Mesodermal cell (in vitro differentiated cells): ENCODE measurements around the gene ACADM. TPM values are rescaled to one million over a fixed set of nuclear protein-coding genes. Genes with fewer than 3 reads are reported as not detected.
"Not testable (repeated sequence)": the region's sequence is repeated elsewhere in the genome, so short reads cannot be mapped to it uniquely, and the experiment has no call there.

Source experiments
- H3K27ac ChIP-seq: 2 replicates; pipeline ENCODE4 v1.7.0; 2013; ENCODE audit warnings: mild to moderate bottlenecking, low read depth, low read length, moderate library complexity; ENCODE audit not compliant: severe bottlenecking
- H3K36me3 ChIP-seq: 2 replicates; pipeline ENCODE4 v1.7.1; 2013; ENCODE audit warnings: mild to moderate bottlenecking, low read length, moderate library complexity; ENCODE audit not compliant: control insufficient read depth, insufficient read depth
- H3K4me1 ChIP-seq: one replicate; pipeline ENCODE4 v1.7.1; 2013; ENCODE audit warnings: mild to moderate bottlenecking, low read length; ENCODE audit not compliant: insufficient read depth, control insufficient read depth, poor library complexity, severe bottlenecking
- H3K4me3 ChIP-seq: 2 replicates; pipeline ENCODE4 v1.7.0; 2013; ENCODE audit warnings: low read length, control low read depth, mild to moderate bottlenecking; ENCODE audit not compliant: insufficient read depth, poor library complexity, severe bottlenecking; ENCODE audit errors: extremely low read depth
- H3K9me3 ChIP-seq: 2 replicates; pipeline ENCODE4 v1.7.1; 2013; ENCODE audit warnings: mild to moderate bottlenecking, low read length, moderate library complexity; ENCODE audit not compliant: control insufficient read depth
- WGBS, 2 experiments: methylation state at CpG; one replicate each; pipeline ENCODE4 v1.1.5; 2013; ENCODE audit warnings: missing lambda C conversion rate in 2 of 2; ENCODE audit not compliant: insufficient coverage in 2 of 2; 5-methylcytosine and 5-hydroxymethylcytosine counted together
- polyA plus RNA-seq, 2 experiments: library from polyadenylated mRNA; stranded (reverse); fragments of 50-300 nt; gene quantifications; one replicate each; pipeline ENCODE4 v1.2.3, GENCODE V29; 2013

ACADM gene
- 31.3 TPM for polyA plus RNA-seq (2013, experiment 1 of 2)
- polyA plus RNA-seq (2013, experiment 2 of 2): 39.8 TPM

DNA sequence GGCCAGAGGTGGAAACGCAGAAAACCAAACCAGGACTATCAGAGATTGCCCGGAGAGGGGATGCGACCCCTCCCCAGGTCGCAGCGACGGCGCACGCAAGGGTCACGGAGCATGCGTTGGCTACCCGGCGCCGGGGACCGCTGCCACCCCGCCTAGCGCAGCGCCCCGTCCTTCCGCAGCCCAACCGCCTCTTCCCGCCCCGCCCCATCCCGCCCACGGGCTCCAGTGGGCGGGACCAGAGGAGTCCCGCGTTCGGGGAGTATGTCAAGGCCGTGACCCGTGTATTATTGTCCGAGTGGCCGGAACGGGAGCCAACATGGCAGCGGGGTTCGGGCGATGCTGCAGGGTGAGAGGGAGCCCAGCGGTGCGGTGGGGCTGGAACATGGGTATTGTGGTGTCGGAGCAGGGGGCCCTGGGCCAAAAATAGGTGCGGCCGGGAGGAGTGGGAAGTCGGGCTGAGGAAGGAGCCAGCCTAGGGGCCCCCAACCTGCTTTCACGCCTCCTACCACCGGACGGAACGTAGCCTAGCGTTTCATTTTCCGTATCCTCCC, at the start of gene ACADM:
Gene ACADM (plus strand): TSS at position 238 of the 551 bp plus-strand sequence. CDS start 79 bp downstream, at position 317.
- H3K4me1 ChIP-seq: no peaks in the 10 kb centered on the region
- WGBS, 2 experiments: 0 to 1% methylated on average over 24 to 43 of the region's 48 CpGs
- peak within 1 kb of the TSS; percentile 75 for H3K4me3 ChIP-seq
- no peaks in the 10 kb centered on the region for H3K36me3 ChIP-seq
- H3K27ac ChIP-seq: peak within 1 kb of the TSS; percentile 81
- H3K9me3 ChIP-seq: no peaks in the 10 kb centered on the region

DNA sequence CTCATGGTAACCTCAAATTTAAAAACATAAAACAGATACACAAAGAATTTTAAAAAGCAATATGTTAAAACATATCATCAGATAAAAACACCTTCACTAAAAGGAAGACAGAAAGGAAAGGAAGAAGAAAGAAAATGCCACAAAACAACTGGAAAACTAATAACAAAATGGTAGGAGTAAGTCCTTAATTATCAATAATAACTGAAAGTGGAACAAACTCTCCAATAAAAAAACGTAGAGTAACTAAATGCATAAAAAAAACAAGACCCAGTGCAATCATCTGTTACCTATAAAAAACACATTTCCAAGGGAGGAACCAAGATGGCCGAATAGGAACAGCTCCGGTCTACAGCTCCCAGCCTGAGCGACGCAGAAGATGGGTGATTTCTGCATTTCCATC, 47.1 kb upstream of the ACADM start:
- no peak overlapping the region for H3K4me3 ChIP-seq
- H3K9me3 ChIP-seq: no peaks in the 10 kb centered on the region
- peaks cover 5% of the 10 kb centered on the region for H3K4me1 ChIP-seq
- WGBS, 2 experiments: no CpG with 5 or more reads among the region's 5 CpGs
- no peak overlapping the region for H3K27ac ChIP-seq
- no peaks in the 10 kb centered on the region for H3K36me3 ChIP-seq

DNA sequence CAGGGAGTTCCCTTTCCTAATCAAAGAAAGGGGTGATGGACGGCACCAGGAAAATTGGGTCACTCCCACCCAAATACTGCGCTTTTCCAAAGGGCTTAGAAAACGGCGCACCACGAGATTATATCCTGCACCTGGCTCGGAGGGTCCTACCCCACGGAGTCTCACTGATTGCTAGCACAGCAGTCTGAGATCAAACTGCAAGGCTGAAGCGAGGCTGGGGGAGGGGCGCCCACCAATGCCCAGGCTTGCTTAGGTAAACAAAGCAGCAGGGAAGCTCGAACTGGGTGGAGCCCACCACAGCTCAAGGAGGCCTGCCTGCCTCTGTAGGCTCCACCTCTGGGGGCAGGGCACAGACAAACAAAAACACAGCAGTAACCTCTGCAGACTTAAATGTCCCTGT, 46.5 kb upstream of the ACADM start:
- H3K4me3 ChIP-seq, H3K4me1 ChIP-seq, H3K27ac ChIP-seq, H3K9me3 ChIP-seq, H3K36me3 ChIP-seq: not testable (repeated sequence)
- 26 to 61% methylated on average over 7 of the region's 10 CpGs for WGBS, 2 experiments

DNA sequence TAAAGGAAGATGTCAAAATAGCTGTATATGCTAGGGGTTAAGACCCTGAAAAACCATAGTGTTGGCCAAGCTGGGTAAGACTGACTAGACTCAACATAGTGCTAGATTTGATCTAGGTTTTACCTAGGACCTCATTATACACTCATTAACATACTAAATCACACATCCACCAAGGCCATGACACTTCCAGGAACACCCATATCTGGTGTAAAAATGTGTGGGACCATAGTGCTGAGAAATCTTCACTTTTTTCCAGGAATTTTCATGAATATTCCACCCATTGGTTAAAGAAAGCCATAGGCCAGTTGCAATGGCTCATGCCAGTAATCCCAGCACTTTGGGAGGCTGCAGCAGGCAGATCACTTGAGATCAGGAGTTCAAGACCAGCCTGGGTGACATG, 34.0 kb upstream of the ACADM start:
- Histone ChIP-seq H3K4me1 (no peaks in the 10 kb centered on the region), H3K27ac (no peak overlapping the region), H3K4me3 (no peak overlapping the region), H3K9me3 (no peaks in the 10 kb centered on the region), H3K36me3 (no peaks in the 10 kb centered on the region)

DNA sequence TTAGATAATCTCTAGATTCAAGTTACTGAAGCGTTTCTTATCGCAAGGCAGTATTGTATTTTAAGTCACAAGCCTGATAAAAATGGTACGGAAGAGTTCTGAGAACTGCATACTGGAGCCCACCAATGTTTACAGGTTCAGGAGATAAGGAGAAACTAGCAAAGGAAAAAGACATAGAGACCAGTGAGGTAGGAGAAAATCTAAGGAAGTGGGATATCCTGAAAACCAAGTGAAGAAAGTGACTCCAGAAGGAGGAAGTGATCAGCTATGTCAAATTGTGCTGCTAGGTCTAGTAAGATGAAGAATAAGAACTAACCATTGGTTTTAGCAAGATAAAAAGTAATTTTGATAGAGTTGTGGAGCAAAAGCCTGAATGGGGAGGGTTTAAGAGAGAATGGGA, 31.0 kb upstream of the ACADM start:
- Histone ChIP-seq H3K4me3 (no peak overlapping the region), H3K36me3 (no peaks in the 10 kb centered on the region), H3K27ac (no peak overlapping the region), H3K4me1 (no peaks in the 10 kb centered on the region), H3K9me3 (no peaks in the 10 kb centered on the region)
- 73 to 83% methylated on average over 1 of the region's 3 CpGs for WGBS, 2 experiments

DNA sequence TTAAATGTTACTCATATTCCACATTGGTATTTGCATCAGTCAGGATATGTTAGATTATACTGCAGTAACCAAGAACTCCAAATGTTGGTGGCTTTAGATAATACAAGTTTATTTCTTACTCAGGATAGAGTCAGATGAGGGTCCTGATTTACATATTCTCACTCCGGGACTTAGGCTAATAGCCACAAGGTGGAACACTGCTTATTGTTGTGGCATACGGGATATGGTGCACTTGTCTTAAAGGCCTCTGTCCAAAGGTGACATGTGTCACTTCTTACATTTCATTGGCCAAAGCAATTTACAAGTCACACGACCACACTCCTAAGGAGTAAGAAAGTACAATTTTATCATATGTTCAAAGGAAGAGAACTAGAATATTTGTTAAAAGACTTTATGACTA, 28.5 kb upstream of the ACADM start:
- WGBS, 2 experiments: 60 to 80% methylated on average over 1 of the region's 3 CpGs
- H3K9me3 ChIP-seq: no peaks in the 10 kb centered on the region

DNA sequence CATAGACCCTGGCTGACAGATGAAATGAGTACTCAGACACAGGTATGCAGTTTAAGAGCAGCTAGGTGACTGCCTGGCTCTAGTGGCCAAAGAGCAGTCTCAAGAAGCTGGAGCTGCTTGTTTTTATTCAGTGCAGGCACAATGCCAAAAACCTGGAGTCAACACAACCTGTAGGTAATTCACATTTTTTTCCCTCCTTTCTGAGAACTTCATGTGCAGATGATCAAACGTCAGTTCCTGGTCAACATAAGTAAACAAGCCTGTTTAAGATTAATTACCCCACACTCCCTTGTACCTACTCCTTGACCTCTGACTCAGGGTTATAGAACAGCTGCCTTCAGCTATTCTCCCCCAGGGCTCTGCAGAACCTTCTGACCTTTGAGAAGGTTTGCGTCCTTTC, 17.3 kb upstream of the ACADM start:
- Histone ChIP-seq H3K4me3 (no peak overlapping the region), H3K36me3 (no peaks in the 10 kb centered on the region), H3K9me3 (no peaks in the 10 kb centered on the region), H3K27ac (no peak overlapping the region), H3K4me1 (no peaks in the 10 kb centered on the region)
- 71 to 93% methylated on average over 1 of the region's 2 CpGs for WGBS, 2 experiments

More for the DNA sequence above, 28.5 kb upstream of the ACADM start:
- Histone ChIP-seq H3K36me3 (no peaks in the 10 kb centered on the region), H3K4me3 (no peak overlapping the region), H3K27ac (no peak overlapping the region), H3K4me1 (no peaks in the 10 kb centered on the region)

DNA sequence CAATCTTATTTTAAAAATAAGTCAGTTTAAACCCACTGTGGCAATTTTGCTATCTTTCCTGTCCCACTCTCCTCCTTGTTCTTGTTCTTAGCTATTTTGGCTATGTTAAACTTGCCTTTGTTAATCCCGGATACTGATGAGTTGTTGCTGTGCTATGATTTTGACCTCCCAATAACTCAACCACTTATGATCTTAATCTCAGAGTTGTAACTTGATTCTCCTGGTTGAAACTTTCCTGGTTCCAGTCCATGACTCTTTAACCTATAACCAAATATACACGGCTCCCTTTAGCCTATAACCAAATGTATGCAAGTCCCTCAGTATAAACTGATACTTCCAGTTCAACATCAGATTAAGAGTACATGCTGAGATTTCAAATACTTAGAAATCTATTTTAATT, 15.6 kb upstream of the ACADM start:
- H3K9me3 ChIP-seq: no peaks in the 10 kb centered on the region
- H3K4me3 ChIP-seq: no peak overlapping the region
- H3K4me1 ChIP-seq: no peaks in the 10 kb centered on the region
- H3K36me3 ChIP-seq: no peaks in the 10 kb centered on the region
- H3K27ac ChIP-seq: no peak overlapping the region
- WGBS, 2 experiments: 88% methylated on average over 1 of the region's 2 CpGs; no CpG with 5 or more reads in 1 of the 2 experiments

DNA sequence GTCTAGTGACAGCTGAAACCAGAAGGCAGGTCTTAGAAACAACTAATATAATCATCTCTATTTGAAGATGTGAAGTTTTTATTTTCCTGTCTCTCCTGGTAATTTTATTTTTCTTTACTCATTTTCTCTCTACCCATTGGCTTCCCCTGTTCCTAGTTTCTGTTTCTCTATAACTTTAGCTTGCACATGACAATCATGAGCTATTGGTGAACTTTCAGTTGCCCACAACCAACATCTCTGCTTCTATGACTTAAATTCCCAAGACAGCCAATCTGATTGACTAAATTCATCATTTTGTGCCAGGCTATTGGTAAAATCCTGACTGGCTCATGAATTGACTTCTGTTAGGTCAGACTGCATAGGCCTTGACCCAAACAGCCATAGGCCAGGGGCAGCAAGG, 13.7 kb upstream of the ACADM start:
- Histone ChIP-seq H3K9me3 (no peaks in the 10 kb centered on the region), H3K4me3 (no peak overlapping the region), H3K27ac (no peak overlapping the region), H3K36me3 (no peaks in the 10 kb centered on the region), H3K4me1 (no peaks in the 10 kb centered on the region)

DNA sequence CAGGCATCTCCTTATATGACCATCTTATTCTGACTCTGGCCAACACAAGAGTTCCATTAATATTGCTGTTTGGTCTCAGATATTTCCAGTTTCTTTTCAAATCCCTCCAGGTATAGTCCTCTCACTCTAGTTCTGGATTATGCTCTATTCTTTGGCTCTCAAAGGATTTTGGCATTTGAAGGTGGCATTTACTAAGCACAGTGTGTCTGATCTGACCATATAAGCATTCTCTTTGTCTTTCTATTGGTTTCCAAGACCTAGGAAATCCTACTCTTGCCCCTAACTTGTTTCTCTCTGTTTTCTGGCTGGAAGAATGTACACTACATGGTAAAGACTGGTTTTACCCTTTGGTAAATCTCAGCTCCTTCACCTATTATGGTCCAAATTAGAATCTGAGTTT, 12.7 kb upstream of the ACADM start:
- Histone ChIP-seq H3K27ac (no peak overlapping the region), H3K9me3 (no peaks in the 10 kb centered on the region), H3K4me3 (no peak overlapping the region), H3K4me1 (no peaks in the 10 kb centered on the region), H3K36me3 (no peaks in the 10 kb centered on the region)

DNA sequence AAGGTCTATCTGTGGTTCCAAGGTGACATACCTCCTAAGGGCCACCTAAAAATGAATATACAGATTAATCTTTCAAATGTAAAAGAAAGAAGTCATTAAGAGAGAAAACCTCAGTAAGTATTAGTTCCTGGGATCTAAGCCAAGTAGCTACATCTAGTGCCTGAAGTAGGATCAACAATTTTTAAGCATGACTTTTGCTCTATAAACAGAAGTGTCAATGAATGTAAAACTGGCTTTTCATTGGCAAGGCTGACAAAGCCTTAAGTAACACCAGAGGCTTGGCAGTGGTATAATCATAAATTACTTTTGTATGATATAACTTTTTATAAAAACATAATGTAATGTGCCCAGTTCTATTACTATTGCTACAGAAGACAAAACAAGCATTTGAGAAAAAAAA, 12.2 kb upstream of the ACADM start:
- Histone ChIP-seq H3K4me1 (no peaks in the 10 kb centered on the region), H3K36me3 (no peaks in the 10 kb centered on the region), H3K9me3 (no peaks in the 10 kb centered on the region), H3K4me3 (no peak overlapping the region), H3K27ac (no peak overlapping the region)

DNA sequence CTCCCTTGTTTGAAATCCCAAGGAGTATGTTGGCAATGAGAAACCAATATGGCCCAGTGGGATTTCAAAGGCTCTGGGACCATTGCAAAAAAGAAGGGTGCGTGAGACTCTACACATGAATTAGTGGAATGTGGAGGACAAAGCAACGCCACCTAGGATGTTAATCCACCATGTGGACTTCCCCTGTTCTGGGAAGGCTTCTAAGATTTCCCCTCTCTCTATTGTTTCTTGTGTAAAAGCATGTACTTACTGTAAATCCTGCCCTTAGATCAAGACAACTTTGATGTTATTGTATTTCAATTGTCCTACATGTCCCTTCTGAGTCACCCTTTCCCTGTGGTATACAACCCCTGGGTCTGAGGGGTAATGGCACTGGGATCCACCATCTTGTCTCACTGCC, 4.7 kb upstream of the ACADM start:
- H3K27ac ChIP-seq: no peak overlapping the region
- H3K4me3 ChIP-seq: no peak overlapping the region
- WGBS, 2 experiments: 70 to 78% methylated on average over 2 of the region's 2 CpGs
- H3K36me3 ChIP-seq: no peaks in the 10 kb centered on the region
- H3K9me3 ChIP-seq: no peaks in the 10 kb centered on the region
- no peaks in the 10 kb centered on the region for H3K4me1 ChIP-seq
